Dedifferentiated amniotic fluid mesenchymal stem cell (primary cell): ENCODE measurements around the gene ZFYVE19.

Source experiments
- DNase-seq: peaks from one replicate; pipeline ENCODE4 v3.0.0-alpha.2; 2016; ENCODE audit errors: extremely low spot score

The ZFYVE19 gene

GRCh38 chr15:40815042-40815698, 8.3 kb downstream of the ZFYVE19 start:
- DNase-seq: no peak

GRCh38 chr15:40819048-40819447, 12.2 kb downstream of the ZFYVE19 start:
- no peak for DNase-seq

GRCh38 chr15:40821195-40821594, 14.3 kb downstream of the ZFYVE19 start:
- no peak for DNase-seq

- no peak for DNase-seq
Measured at GRCh38 chr15:40823572-40824343, 16.9 kb downstream of the ZFYVE19 start.

- DNase-seq: peak; percentile 20
Measured at GRCh38 chr15:40825661-40826422, 19.0 kb downstream of the ZFYVE19 start.

- no peak for DNase-seq
Measured at GRCh38 chr15:40826423-40827075, 19.7 kb downstream of the ZFYVE19 start.

GRCh38 chr15:40828447-40829036, 21.7 kb downstream of the ZFYVE19 start, which contains the start of gene PPP1R14D:
TSS of gene PPP1R14D (minus strand) at chr15:40828708. CDS start at chr15:40828641, 67 bp downstream.
- no peak for DNase-seq

- no peak for DNase-seq
Measured at GRCh38 chr15:40829115-40829514, 22.2 kb downstream of the ZFYVE19 start.

- DNase-seq: no peak
Measured at GRCh38 chr15:40830884-40831283, 24.0 kb downstream of the ZFYVE19 start.

GRCh38 chr15:40831861-40832260, 25.0 kb downstream of the ZFYVE19 start:
- no peak for DNase-seq

- no peak for DNase-seq
Measured at GRCh38 chr15:40832903-40833302, 26.0 kb downstream of the ZFYVE19 start.

- no peak for DNase-seq
Measured at GRCh38 chr15:40836020-40836419, 29.1 kb downstream of the ZFYVE19 start.

- no peak for DNase-seq
Measured at GRCh38 chr15:40838756-40839155, 31.9 kb downstream of the ZFYVE19 start.

GRCh38 chr15:40841741-40842140, 34.9 kb downstream of the ZFYVE19 start:
- DNase-seq: no peak

GRCh38 chr15:40843261-40843884, 36.5 kb downstream of the ZFYVE19 start:
- no peak for DNase-seq

GRCh38 chr15:40843885-40844695, 37.2 kb downstream of the ZFYVE19 start, which contains the start of gene SPINT1:
TSS of gene SPINT1 (plus strand) at chr15:40844048. CDS start at chr15:40844555, 507 bp downstream.
- no peak for DNase-seq

GRCh38 chr15:40844696-40845030, 37.8 kb downstream of the ZFYVE19 start:
- DNase-seq: no peak

- no peak for DNase-seq
Measured at GRCh38 chr15:40845036-40845435, 38.1 kb downstream of the ZFYVE19 start.

GRCh38 chr15:40845511-40846284, 38.8 kb downstream of the ZFYVE19 start:
- DNase-seq: no peak
